Measurements from ENCODE around the gene OR2K2.

GRCh38 chr9:111300140-111300735 lies 29.8 kb downstream of the OR2K2 start:
- TF ChIP-seq CTCF (conservative IDR thresholded peaks at IDR 0.05) = no peak
- no peak for TF ChIP-seq ZFX (IDR thresholded peaks at IDR 0.05)
